Type B pancreatic cell (in vitro differentiated cells): ENCODE results near the gene TMEM116. TPM values are rescaled to one million over a fixed set of nuclear protein-coding genes. Genes with fewer than 3 reads are reported as not detected.
"Not testable (repeated sequence)": the region's sequence is repeated elsewhere in the genome, so short reads cannot be mapped to it uniquely, and the experiment has no call there.

Source experiments
- DNase-seq: peaks from one replicate; pipeline ENCODE4 v3.0.0; 2021; ENCODE audit warnings: mixed read lengths; ENCODE audit not compliant: unreplicated experiment; ENCODE audit errors: extremely low spot score
- H3K27ac Mint-ChIP-seq: 2 replicates; pipeline ENCODE4 v1.8.0; 2021; ENCODE audit warnings: mild to moderate bottlenecking, mixed read lengths
- H3K27me3 Mint-ChIP-seq: 2 replicates; pipeline ENCODE4 v1.8.0; 2021; ENCODE audit warnings: mixed read lengths
- H3K36me3 Mint-ChIP-seq: 2 replicates; pipeline ENCODE4 v1.8.0; 2021; ENCODE audit warnings: mixed read lengths
- H3K4me1 Mint-ChIP-seq: one replicate; pipeline ENCODE4 v1.8.0; 2021; ENCODE audit warnings: mixed read lengths; ENCODE audit not compliant: unreplicated experiment
- H3K4me3 Mint-ChIP-seq: 2 replicates; pipeline ENCODE4 v1.8.0; 2021; ENCODE audit warnings: mild to moderate bottlenecking, mixed read lengths
- H3K9me3 Mint-ChIP-seq: 2 replicates; pipeline ENCODE4 v1.8.0; 2021; ENCODE audit warnings: mixed read lengths
- CTCF ChIP-seq: fragments of 200-600 bp; sonication (generic); conservative IDR thresholded peaks from 2 replicates; pipeline ENCODE4 v1.5.0; 2021; ENCODE audit warnings: antibody characterized with exemption, mild to moderate bottlenecking
- total RNA-seq: library from RNA; stranded (reverse); gene quantifications from 2 replicates; pipeline ENCODE4 v1.2.1, GENCODE V29; 2021; ENCODE audit warnings: low replicate concordance

TMEM116 gene
- total RNA-seq, 1 donor from 2014 or later: 18.0 TPM

DNA sequence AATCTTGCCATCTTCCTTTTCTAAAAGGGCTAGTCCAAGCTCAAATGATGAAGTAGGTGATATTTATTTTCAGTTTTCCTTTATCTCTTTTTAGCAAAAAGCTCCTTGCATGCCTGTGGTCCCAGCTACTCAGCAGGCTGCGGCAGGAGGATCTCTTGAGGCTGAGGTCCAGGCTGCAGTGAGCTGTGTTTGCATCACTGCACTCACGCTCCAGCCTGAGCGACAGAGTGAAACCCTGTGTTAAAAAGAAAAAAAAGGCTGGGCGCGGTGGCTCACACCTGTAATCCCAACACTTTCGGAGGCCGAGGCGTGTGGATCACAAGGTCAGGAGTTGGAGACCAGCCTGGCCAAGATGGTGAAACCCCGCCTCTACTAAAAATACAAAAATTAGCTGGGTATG is 5.0 kb downstream of the TMEM116 start:
- H3K4me3 Mint-ChIP-seq: no peak overlapping the region
- no peaks in the 10 kb centered on the region for H3K27me3 Mint-ChIP-seq
- H3K4me1 Mint-ChIP-seq: peaks cover 26% of the 10 kb centered on the region
- TF ChIP-seq CTCF: no peak
- no peaks in the 10 kb centered on the region for H3K9me3 Mint-ChIP-seq
- DNase-seq: no peak
- no peak overlapping the region for H3K27ac Mint-ChIP-seq
- H3K36me3 Mint-ChIP-seq: no peaks in the 10 kb centered on the region

DNA sequence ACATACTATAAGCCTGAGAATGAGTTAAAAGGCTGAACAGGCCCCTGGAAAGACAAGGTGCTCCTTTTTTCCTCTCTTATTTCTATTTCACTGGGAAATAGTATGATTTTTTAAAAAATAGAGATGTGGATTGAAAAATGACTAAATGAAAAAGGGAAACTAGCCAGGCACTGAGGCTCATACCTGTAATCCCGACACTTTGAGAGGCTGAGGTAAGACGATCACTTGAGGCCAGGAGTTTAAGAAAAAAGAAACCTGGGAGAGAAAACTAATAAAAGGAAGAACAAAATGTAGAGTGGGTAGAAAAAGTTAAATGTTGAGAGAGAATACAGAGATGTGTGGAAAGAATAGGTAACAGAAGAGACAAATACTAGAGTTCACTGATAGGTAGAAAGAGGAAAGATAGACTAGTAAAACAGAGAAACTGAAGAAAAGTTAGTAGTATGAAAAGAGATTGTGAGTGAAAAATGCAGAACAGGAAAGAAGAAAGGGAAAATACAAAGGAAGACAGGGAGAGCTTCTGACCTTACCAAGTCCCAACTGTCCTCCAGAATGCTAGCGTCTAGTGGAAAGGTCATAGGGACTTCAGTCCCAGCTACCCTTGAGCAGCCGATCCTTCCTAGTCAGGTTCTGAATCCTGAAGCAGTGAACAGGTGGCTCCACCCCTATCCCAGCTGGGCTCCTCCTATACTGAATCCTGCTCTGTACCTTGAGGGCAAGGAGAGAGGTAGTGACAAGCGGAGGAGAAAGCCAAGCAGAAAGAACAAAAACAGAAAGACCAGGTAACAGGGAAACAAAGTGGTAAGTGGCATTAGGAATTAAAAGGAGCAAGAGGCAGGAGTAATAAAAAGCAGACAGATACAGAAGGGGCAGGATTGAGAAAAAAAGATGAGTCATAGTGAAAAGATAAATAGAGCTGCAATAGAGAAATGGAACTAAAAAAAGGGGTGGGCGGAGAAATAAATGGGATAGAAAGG is 7.3 kb downstream of the TMEM116 start:
- DNase-seq: no peak
- H3K4me3 Mint-ChIP-seq: peak overlapping the region; percentile 81
- TF ChIP-seq CTCF: no peak
- no peaks in the 10 kb centered on the region for H3K9me3 Mint-ChIP-seq
- H3K27me3 Mint-ChIP-seq: no peaks in the 10 kb centered on the region
- peaks cover 3% of the 10 kb centered on the region for H3K36me3 Mint-ChIP-seq
- peaks cover 14% of the 10 kb centered on the region for H3K4me1 Mint-ChIP-seq
- peak overlapping the region; percentile 76 for H3K27ac Mint-ChIP-seq

- H3K36me3 Mint-ChIP-seq: peaks cover 3% of the 10 kb centered on the region
- H3K4me1 Mint-ChIP-seq: peaks cover 10% of the 10 kb centered on the region
- no peak for DNase-seq
- H3K9me3 Mint-ChIP-seq: no peaks in the 10 kb centered on the region
- no peak for TF ChIP-seq CTCF
- H3K27me3 Mint-ChIP-seq: no peaks in the 10 kb centered on the region
- no peak overlapping the region for H3K27ac Mint-ChIP-seq
- H3K4me3 Mint-ChIP-seq: no peak overlapping the region
Measured at GRCh38 chr12:112004041-112004440, 8.9 kb downstream of the TMEM116 start.

GRCh38 chr12:112001576-112001975 is 11.4 kb downstream of the TMEM116 start:
- TF ChIP-seq CTCF: no peak
- H3K27ac Mint-ChIP-seq: no peak overlapping the region
- no peaks in the 10 kb centered on the region for H3K9me3 Mint-ChIP-seq
- no peak overlapping the region for H3K4me3 Mint-ChIP-seq
- H3K36me3 Mint-ChIP-seq: peaks cover 3% of the 10 kb centered on the region
- no peaks in the 10 kb centered on the region for H3K27me3 Mint-ChIP-seq
- peaks cover 6% of the 10 kb centered on the region for H3K4me1 Mint-ChIP-seq
- DNase-seq: no peak

DNA sequence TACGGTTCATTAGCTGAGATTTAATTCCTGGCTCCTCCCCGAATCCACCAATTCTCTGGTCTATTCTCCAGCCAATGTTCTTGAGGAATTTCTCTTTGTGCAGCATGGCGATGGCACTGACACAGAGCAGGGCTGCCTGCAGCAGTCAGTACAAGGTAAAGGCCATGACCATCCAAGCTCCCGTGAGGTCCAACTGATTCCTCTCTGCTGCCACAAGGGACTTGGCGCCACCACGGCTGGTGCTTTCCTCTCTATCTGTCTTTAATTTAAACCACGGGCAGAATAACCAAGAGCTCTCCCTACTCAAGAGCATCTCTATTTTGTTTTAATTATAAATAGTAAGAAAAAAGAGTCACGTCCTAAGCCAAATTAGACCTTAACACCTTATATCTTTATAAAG is 12.1 kb downstream of the TMEM116 start:
- no peak overlapping the region for H3K4me3 Mint-ChIP-seq
- H3K9me3 Mint-ChIP-seq: no peaks in the 10 kb centered on the region
- DNase-seq: no peak
- H3K36me3 Mint-ChIP-seq: peaks cover 3% of the 10 kb centered on the region
- no peaks in the 10 kb centered on the region for H3K27me3 Mint-ChIP-seq
- no peak overlapping the region for H3K27ac Mint-ChIP-seq
- no peak for TF ChIP-seq CTCF
- H3K4me1 Mint-ChIP-seq: peaks cover 2% of the 10 kb centered on the region

GRCh38 chr12:111999129-111999528 is 13.8 kb downstream of the TMEM116 start:
- H3K27me3 Mint-ChIP-seq, H3K36me3 Mint-ChIP-seq, H3K4me3 Mint-ChIP-seq, DNase-seq, H3K4me1 Mint-ChIP-seq, H3K9me3 Mint-ChIP-seq, H3K27ac Mint-ChIP-seq: not testable (repeated sequence)
